Tibial artery (tissue), 4 donors: ENCODE data around the gene RPL27.

Experiments used
- DNase-seq, 2 donors: peaks; one replicate each; pipeline ENCODE4 v3.0.0-alpha.2; 2019
- H3K27ac ChIP-seq, 2 donors: fragments of 200-600 bp; sonication (generic) in 1 of 2; 1 replicate in 1 of 2; 2 replicates in 1 of 2; pipeline ENCODE4 v1.5.1; 2018 to 2019; ENCODE audit warnings: mild to moderate bottlenecking in 1 of 2
- H3K27me3 ChIP-seq, 2 donors: fragments of 200-600 bp; sonication (generic) in 1 of 2; one replicate each; pipeline versions ENCODE4 v1.5.1 to v1.6.0; 2016 to 2019
- H3K36me3 ChIP-seq, 3 donors: fragments of 200-600 bp; sonication (generic) in 2 of 3; one replicate each; pipeline ENCODE4 v1.5.1; 2016 to 2019; ENCODE audit warnings: mild to moderate bottlenecking in 2 of 3
- H3K4me1 ChIP-seq, 4 donors: fragments of 200-600 bp; sonication (generic) in 2 of 4; 1 replicate in 3 of 4; 2 replicates in 1 of 4; pipeline ENCODE4 v1.5.1; 2016 to 2019
- H3K4me3 ChIP-seq, 2 donors: fragments of 200-600 bp; sonication (generic) in 1 of 2; 1 replicate in 1 of 2; 2 replicates in 1 of 2; pipeline ENCODE4 v1.5.1; 2018 to 2019; ENCODE audit warnings: mild to moderate bottlenecking in 2 of 2
- H3K9me3 ChIP-seq, 3 donors: fragments of 200-600 bp; sonication (generic) in 1 of 3; one replicate each; pipeline ENCODE4 v1.5.1; 2016 to 2019
- intact Hi-C: fragments of 100-400 bp; cut with DNase I; formaldehyde crosslinking; loops from one replicate; pipeline ENCODE4 v1.15.0; 2023; ENCODE audit warnings: low total_unique reads
- TF ChIP-seq, protein P1 (sequence below), 2 experiments: fragments of 200-600 bp in 1 of 2; fragments of 450-650 bp in 1 of 2; IDR thresholded peaks; one replicate each; pipeline ENCODE4 v1.5.1; 2017 to 2019; ENCODE audit warnings: antibody characterized with exemption in 2 of 2, mild to moderate bottlenecking in 1 of 2, moderate library complexity in 1 of 2

RPL27 gene

DNA sequence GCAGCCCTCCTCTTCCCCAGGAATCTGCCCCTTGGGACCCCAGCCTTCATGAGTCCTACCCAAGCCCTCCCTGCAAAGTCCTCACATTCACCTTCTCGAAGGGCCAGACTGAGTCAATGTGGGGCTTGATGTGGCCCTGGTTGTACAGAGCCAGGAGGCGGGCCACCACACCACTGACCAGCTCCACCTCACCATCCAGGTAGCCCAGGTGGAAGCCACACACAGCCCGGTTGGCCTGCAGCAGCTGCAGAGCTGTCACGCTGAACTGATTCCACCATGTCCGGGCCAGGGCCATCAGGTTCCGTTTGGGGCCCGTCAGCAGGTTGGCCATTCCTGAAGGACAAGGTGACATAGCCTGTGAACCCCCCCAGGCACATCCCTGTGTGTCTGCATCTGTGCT, 18.0 kb downstream of the RPL27 start:
- DNase-seq = no peak
- Histone ChIP-seq H3K27me3 (no peaks in the 10 kb centered on the region), H3K9me3 (no peaks in the 10 kb centered on the region), H3K27ac (no peak overlapping the region), H3K4me1 (peaks cover 0 to 25% (median 16%) of the 10 kb centered on the region in 4 donors), H3K36me3 (peaks cover 9 to 65% (median 43%) of the 10 kb centered on the region in 3 donors), H3K4me3 (no peak overlapping the region)
- intact Hi-C loops = loop anchor here (5.0 kb wide), 2 partner anchors 111 to 321 kb away; partner anchors contain the start of gene BRCA1
- TF ChIP-seq, protein P1, sequence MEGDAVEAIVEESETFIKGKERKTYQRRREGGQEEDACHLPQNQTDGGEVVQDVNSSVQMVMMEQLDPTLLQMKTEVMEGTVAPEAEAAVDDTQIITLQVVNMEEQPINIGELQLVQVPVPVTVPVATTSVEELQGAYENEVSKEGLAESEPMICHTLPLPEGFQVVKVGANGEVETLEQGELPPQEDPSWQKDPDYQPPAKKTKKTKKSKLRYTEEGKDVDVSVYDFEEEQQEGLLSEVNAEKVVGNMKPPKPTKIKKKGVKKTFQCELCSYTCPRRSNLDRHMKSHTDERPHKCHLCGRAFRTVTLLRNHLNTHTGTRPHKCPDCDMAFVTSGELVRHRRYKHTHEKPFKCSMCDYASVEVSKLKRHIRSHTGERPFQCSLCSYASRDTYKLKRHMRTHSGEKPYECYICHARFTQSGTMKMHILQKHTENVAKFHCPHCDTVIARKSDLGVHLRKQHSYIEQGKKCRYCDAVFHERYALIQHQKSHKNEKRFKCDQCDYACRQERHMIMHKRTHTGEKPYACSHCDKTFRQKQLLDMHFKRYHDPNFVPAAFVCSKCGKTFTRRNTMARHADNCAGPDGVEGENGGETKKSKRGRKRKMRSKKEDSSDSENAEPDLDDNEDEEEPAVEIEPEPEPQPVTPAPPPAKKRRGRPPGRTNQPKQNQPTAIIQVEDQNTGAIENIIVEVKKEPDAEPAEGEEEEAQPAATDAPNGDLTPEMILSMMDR (IDR thresholded peaks at IDR 0.05) = no peak

DNA sequence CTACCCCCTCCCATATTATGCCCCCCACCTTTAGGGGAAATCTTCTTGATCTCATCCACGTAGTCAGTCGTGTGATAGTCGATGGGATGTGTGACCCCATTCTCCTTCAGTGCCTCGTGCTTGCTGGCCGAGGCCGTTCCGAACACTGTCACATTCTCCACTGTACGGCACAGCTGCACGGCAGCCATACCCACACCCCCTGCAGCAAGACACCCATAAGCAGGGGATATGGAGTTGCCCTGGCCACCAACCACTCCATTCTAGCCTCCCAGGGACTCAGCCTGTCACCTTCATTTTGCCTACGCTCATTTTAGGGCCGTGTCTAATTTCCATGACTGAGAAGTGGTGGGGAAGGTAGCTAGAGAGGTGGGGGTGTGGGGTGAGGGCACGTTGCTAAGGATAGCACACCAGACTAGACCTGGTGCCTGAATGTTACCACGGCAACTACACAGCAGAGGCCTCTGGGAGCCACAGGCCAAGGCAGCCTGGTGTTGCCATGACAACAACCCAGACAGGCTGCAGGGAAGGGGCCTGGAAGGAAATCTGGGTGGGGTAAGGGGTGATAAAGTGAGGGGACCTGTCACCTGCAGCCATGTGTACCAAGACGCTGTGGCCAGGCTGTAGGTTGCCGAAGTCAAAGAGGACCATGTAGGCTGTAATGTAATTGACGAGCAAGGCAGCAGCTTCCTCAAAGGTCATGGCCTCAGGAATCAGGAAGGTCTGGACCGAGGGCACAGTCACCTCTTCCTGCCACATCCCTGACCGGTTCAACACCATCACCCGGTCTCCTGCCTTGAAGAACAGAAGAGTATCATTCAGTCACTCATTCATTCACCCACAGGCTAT, 20.0 kb downstream of the RPL27 start:
- no peak overlapping the region for H3K4me3 ChIP-seq
- DNase-seq = no peak
- no peaks in the 10 kb centered on the region for H3K9me3 ChIP-seq
- no peaks in the 10 kb centered on the region for H3K27me3 ChIP-seq
- H3K36me3 ChIP-seq = peaks cover 9 to 54% (median 43%) of the 10 kb centered on the region in 3 donors
- peak overlapping the region in 1 of 2 donors; percentile 23 for H3K27ac ChIP-seq
- intact Hi-C loops = loop anchor here (5.0 kb wide), 2 partner anchors 109 to 319 kb away; partner anchors contain the start of gene BRCA1
- peaks cover 0 to 29% (median 22%) of the 10 kb centered on the region in 4 donors for H3K4me1 ChIP-seq
- TF ChIP-seq, protein P1 (IDR thresholded peaks at IDR 0.05) = no peak

DNA sequence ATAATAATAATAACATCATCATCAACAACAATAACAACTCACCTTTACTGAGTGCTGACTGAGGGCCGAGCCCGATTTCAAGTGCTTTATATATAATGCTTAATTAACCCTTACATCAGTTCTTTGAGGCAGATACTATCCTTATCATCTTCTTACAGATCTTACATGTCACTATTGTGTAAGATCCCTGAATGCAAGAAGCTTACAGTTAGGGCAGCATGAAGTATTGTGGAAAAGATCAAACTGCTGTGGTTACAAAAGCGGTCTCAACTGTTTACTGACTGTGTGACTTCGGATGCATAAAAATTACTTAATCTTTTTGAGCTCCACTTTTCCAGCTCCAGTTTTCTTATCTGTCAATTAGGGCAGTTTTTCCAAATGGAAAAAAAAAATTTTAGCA, 20.7 kb downstream of the RPL27 start:
- H3K27ac ChIP-seq = peak overlapping the region in 1 of 2 donors; percentile 23
- intact Hi-C loops = loop anchor here (5.0 kb wide), 2 partner anchors 108 to 318 kb away; partner anchors contain the start of gene BRCA1
- no peaks in the 10 kb centered on the region for H3K27me3 ChIP-seq
- H3K9me3 ChIP-seq = no peaks in the 10 kb centered on the region
- H3K4me3 ChIP-seq = no peak overlapping the region
- DNase-seq = no peak
- TF ChIP-seq, protein P1 (IDR thresholded peaks at IDR 0.05) = no peak
- H3K36me3 ChIP-seq = peaks cover 9 to 47% (median 43%) of the 10 kb centered on the region in 3 donors
- peaks cover 0 to 29% (median 23%) of the 10 kb centered on the region in 4 donors for H3K4me1 ChIP-seq

DNA sequence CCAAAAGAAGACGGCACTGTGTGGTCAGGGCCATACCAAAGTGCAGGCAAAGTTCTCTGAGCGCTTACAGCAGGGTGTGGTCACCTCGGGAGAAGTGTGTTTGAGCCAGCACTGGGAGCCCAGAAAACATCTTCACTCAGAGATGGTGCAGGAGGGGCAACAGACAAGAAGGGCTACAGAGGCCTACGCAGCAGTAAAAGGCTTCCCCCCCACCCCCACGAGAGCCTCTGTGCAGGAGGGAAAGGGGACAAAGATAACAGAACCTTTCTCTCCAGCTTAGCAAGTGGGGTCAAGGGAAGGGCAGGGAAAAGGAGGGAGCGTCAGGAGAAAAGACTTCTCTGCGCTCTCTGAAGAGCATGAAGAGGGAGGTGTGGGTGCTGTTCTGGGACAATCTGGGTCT, 21.2 kb downstream of the RPL27 start:
- H3K4me1 ChIP-seq = peaks cover 0 to 32% (median 25%) of the 10 kb centered on the region in 4 donors
- DNase-seq = no peak
- peaks cover 9 to 42% (median 39%) of the 10 kb centered on the region in 3 donors for H3K36me3 ChIP-seq
- H3K27ac ChIP-seq = peak overlapping the region; percentile 14 to 93
- no peaks in the 10 kb centered on the region for H3K27me3 ChIP-seq
- no peak overlapping the region for H3K4me3 ChIP-seq
- TF ChIP-seq, protein P1 (IDR thresholded peaks at IDR 0.05) = no peak
- intact Hi-C loops = loop anchor here (5.0 kb wide), 2 partner anchors 108 to 318 kb away; partner anchors contain the start of gene BRCA1
- H3K9me3 ChIP-seq = no peaks in the 10 kb centered on the region

DNA sequence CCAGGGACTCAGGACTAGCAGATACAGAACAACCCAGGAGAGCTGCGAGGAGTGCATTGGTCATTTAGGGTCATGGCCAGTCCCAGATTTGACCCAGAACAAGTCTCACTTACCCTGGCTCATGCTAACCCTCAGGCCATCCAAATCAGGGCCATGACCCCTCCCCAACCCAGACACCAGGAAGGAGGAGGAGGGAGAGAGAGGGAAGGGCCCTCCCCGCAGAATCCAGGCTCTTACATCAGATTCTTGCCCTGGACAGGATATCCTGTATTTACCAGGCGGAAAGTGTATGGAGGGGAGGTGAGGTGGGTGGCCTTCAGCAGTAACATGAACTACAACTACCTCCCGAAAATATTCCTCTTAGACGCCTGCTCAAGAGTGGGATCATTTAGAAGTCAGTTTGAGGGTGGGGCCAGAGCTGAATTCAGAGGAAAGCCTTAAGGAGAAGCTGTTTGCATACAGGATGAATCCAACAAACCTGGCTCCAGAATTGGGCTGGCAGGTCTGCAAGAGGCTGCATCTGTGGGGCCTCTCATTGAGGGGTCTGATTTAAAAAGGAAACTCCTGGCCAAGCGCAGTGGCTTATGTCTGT, 21.9 kb downstream of the RPL27 start:
- Histone ChIP-seq H3K27me3 (no peaks in the 10 kb centered on the region), H3K9me3 (no peaks in the 10 kb centered on the region), H3K4me3 (peak overlapping the region in 1 of 2 donors; percentile 96), H3K27ac (peak overlapping the region; percentile 14 to 93), H3K4me1 (peaks cover 0 to 36% (median 27%) of the 10 kb centered on the region in 4 donors), H3K36me3 (peaks cover 9 to 35% (median 31%) of the 10 kb centered on the region in 3 donors)
- TF ChIP-seq, protein P1 (IDR thresholded peaks at IDR 0.05) = no peak
- DNase-seq = no peak
- intact Hi-C loops = no loop called here
